Transverse colon (tissue), 4 donors: ENCODE measurements around the gene RWDD1. TPM values are rescaled to one million over a fixed set of nuclear protein-coding genes. Genes with fewer than 3 reads are reported as not detected.

ENCODE experiments used
- DNase-seq: peaks from one replicate; pipeline ENCODE4 v3.0.0-alpha.2; 2019
- H3K27ac ChIP-seq, 4 donors: fragments of 200-600 bp; sonication (generic); 2 replicates each; pipeline ENCODE4 v1.5.1; 2016 to 2018; ENCODE audit warnings: inconsistent platforms in 4 of 4
- H3K27me3 ChIP-seq: fragments of 200-600 bp; sonication (generic); 2 replicates; pipeline ENCODE4 v1.5.1; 2017; ENCODE audit warnings: inconsistent platforms
- H3K36me3 ChIP-seq, 4 donors: fragments of 200-600 bp; sonication (generic); 2 replicates each; pipeline ENCODE4 v1.5.1; 2017 to 2019; ENCODE audit warnings: inconsistent platforms in 4 of 4
- H3K4me1 ChIP-seq, 4 donors: fragments of 200-600 bp; sonication (generic); 2 replicates each; pipeline ENCODE4 v1.5.1; 2017 to 2020; ENCODE audit warnings: inconsistent platforms in 4 of 4
- H3K4me3 ChIP-seq, 4 donors: fragments of 200-600 bp; sonication (generic); 1 replicate in 1 of 4; 2 replicates in 3 of 4; pipeline versions ENCODE4 v1.5.1 to v1.6.1; 2017 to 2019; ENCODE audit warnings: inconsistent platforms in 4 of 4
- H3K9me3 ChIP-seq, 2 donors: fragments of 200-600 bp; sonication (generic); 2 replicates each; pipeline ENCODE4 v1.5.1; 2017 to 2019; ENCODE audit warnings: inconsistent platforms in 2 of 2
- CTCF ChIP-seq, 5 experiments: fragments of 200-600 bp in 3 of 5; fragments of 450-650 bp in 2 of 5; sonication (generic) in 3 of 5; IDR thresholded peaks; 1 replicate in 2 of 5; 2 replicates in 3 of 5; pipeline ENCODE4 v1.5.1; 2016 to 2017; ENCODE audit warnings: antibody characterized with exemption in 5 of 5, inconsistent platforms in 3 of 5, mild to moderate bottlenecking in 2 of 5, moderate library complexity in 1 of 5
- EP300 ChIP-seq: sonication (generic); formaldehyde crosslinking; IDR thresholded peaks from one replicate; pipeline ENCODE4 v1.6.1; 2017; ENCODE audit warnings: antibody characterized with exemption, low read depth
- POLR2A ChIP-seq: fragments of 450-650 bp; IDR thresholded peaks from one replicate; pipeline ENCODE4 v1.6.1; 2016; ENCODE audit warnings: antibody characterized with exemption, mild to moderate bottlenecking, moderate library complexity
- POLR2AphosphoS5 ChIP-seq, 3 donors: sonication (generic); formaldehyde crosslinking; IDR thresholded peaks; one replicate each; pipeline ENCODE4 v1.6.1; 2016; ENCODE audit warnings: antibody characterized with exemption in 3 of 3
- WGBS, 2 donors: methylation state at CpG; one replicate each; pipeline ENCODE4 v1.1.5; 2018; ENCODE audit warnings: low coverage in 1 of 2; 5-methylcytosine and 5-hydroxymethylcytosine counted together
- in situ Hi-C, 4 donors: fragments of 200-750 bp; cut with MboI; loops; one replicate each; pipeline versions ENCODE4 v1.15.0 to v1.15.1; 2017; ENCODE audit warnings: low sequenced_read_pairs in 3 of 4, low pct_ligation_motif_present in 1 of 4, low pct_unique_long_range_greater_than_20kb in 1 of 4
- intact Hi-C: fragments of 100-400 bp; cut with DNase I; formaldehyde crosslinking; loops from one replicate; pipeline ENCODE4 v1.15.1; 2023; ENCODE audit warnings: low total_unique reads
- total RNA-seq, 4 donors: library from RNA; depleted of rRNA; stranded (reverse); fragments of >200 nt; gene quantifications; one replicate each; pipeline ENCODE4 v1.1.0, GENCODE V29; 2016

The RWDD1 gene
- total RNA-seq, 4 donors from 2014 or later = 16.7 to 37.2 (median 30.3) TPM

GRCh38 chr6:116535109-116535508, 36.2 kb upstream of the RWDD1 start:
- Histone ChIP-seq H3K36me3 (no peaks in the 10 kb centered on the region), H3K4me1 (no peaks in the 10 kb centered on the region), H3K27ac (no peak overlapping the region), H3K4me3 (no peak overlapping the region), H3K9me3 (no peaks in the 10 kb centered on the region), H3K27me3 (peaks cover 6% of the 10 kb centered on the region)
- in situ Hi-C loops (loop anchor here (10.0 kb wide), 4 partner anchors 240 to 270 kb away; partner anchors contain the start of gene TSPYL1 (in 1 of the 4)), intact Hi-C loops (loop anchor here (10.0 kb wide), 1 partner anchor 250 kb away; no protein-coding TSS in a partner anchor)
- TF ChIP-seq POLR2A = no peak
- TF ChIP-seq EP300 = no peak
- no peak for TF ChIP-seq CTCF (IDR thresholded peaks at IDR 0.05)
- no peak for TF ChIP-seq POLR2AphosphoS5 (IDR thresholded peaks at IDR 0.05)
- DNase-seq = no peak

DNA sequence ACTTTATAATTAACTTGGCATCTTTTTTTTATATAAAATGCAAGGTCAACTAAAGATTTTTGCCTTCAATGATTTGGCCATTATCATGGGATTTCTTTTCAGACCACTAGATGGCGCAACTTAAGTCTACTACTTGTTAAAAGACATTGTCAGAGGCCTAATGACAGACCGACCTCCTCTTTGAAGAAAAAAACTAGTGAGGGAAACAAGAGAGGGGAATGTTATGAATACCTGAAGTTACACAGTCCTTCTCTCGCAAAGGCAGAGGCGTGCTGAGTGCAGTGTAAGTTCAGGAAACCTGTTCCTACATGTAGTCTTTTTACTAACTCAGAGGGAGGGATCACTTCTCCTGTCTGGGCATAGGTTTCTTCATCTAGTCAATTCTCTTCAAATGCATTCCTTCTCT, 35.1 kb upstream of the RWDD1 start:
- intact Hi-C loops (loop anchor here (10.0 kb wide), 1 partner anchor 251 kb away; no protein-coding TSS in a partner anchor), in situ Hi-C loops (loop anchor here (10.0 kb wide), 4 partner anchors 241 to 271 kb away; partner anchors contain the start of gene TSPYL1 (in 1 of the 4))
- no peak overlapping the region for H3K27ac ChIP-seq
- 3 to 8% methylated on average over 4 of the region's 4 CpGs for WGBS, 2 donors
- DNase-seq = no peak
- H3K36me3 ChIP-seq = no peaks in the 10 kb centered on the region
- no peak overlapping the region for H3K4me3 ChIP-seq
- no peaks in the 10 kb centered on the region for H3K9me3 ChIP-seq
- no peak for TF ChIP-seq POLR2A
- peak; percentile 52 to 77 (median 76) for TF ChIP-seq CTCF (IDR thresholded peaks at IDR 0.05)
- no peak for TF ChIP-seq EP300
- peaks cover 6% of the 10 kb centered on the region for H3K27me3 ChIP-seq
- H3K4me1 ChIP-seq = no peaks in the 10 kb centered on the region

GRCh38 chr6:116542426-116542825, 28.9 kb upstream of the RWDD1 start:
- H3K4me1 ChIP-seq = no peaks in the 10 kb centered on the region
- H3K27me3 ChIP-seq = peaks cover 24% of the 10 kb centered on the region
- no peak overlapping the region for H3K27ac ChIP-seq
- in situ Hi-C loops = no loop called here
- no peak for TF ChIP-seq CTCF (IDR thresholded peaks at IDR 0.05)
- no peak for TF ChIP-seq POLR2A
- TF ChIP-seq EP300 = no peak
- TF ChIP-seq POLR2AphosphoS5 (IDR thresholded peaks at IDR 0.05) = no peak
- DNase-seq = no peak
- intact Hi-C loops = no loop called here
- H3K4me3 ChIP-seq = no peak overlapping the region
- no peaks in the 10 kb centered on the region for H3K9me3 ChIP-seq
- H3K36me3 ChIP-seq = no peaks in the 10 kb centered on the region

DNA sequence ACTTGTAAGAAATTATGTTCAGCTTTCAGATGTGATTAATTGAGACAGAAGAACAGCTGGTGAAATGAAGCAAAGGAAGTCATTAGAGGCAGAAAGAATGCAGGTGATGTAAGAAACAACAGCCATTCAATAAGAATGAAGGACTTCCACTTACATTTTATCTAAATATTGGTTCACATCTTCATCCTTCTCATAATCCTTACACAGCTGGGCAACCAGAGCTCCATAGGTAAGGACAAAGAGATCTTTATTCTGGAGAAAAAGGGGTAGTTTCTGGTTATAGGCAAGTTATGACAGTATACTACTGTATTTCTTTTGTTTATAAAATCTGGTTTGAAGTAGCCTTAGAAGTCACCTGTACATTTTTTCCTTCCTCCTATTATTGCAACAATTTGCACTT, 28.2 kb upstream of the RWDD1 start:
- Histone ChIP-seq H3K36me3 (no peaks in the 10 kb centered on the region), H3K27me3 (peaks cover 24% of the 10 kb centered on the region), H3K9me3 (no peaks in the 10 kb centered on the region), H3K4me3 (no peak overlapping the region), H3K4me1 (no peaks in the 10 kb centered on the region), H3K27ac (no peak overlapping the region)
- intact Hi-C loops = no loop called here
- TF ChIP-seq POLR2A = no peak
- no peak for TF ChIP-seq POLR2AphosphoS5 (IDR thresholded peaks at IDR 0.05)
- DNase-seq = no peak
- in situ Hi-C loops = no loop called here

GRCh38 chr6:116545651-116546050, 25.7 kb upstream of the RWDD1 start, which contains the start of gene TRAPPC3L:
Gene TRAPPC3L, minus strand, starts transcription at chr6:116545684. Its CDS starts 170 bp downstream, at chr6:116545514.
- Histone ChIP-seq H3K36me3 (no peaks in the 10 kb centered on the region), H3K4me3 (no peak within 1 kb of the TSS), H3K27me3 (peaks cover 26% of the 10 kb centered on the region), H3K4me1 (no peaks in the 10 kb centered on the region), H3K9me3 (no peaks in the 10 kb centered on the region), H3K27ac (no peak within 1 kb of the TSS)
- intact Hi-C loops (no loop called here), in situ Hi-C loops (no loop called here)
- DNase-seq = no peak
- TF ChIP-seq POLR2AphosphoS5 (IDR thresholded peaks at IDR 0.05) (no peak), EP300 (no peak), CTCF (IDR thresholded peaks at IDR 0.05) (no peak), POLR2A (no peak)
- 35 to 53% methylated on average over 3 to 4 of the region's 4 CpGs for WGBS, 2 donors
